H1 (cell line): Measurements from ENCODE around the gene MAD2L2. TPM values are rescaled to one million over a fixed set of nuclear protein-coding genes. Genes with fewer than 3 reads are reported as not detected.

Source experiments
- CTCF ChIA-PET: fragments of 300-600 bp; sonication (Branson Sonifier 250); formaldehyde crosslinking; loops from one replicate; lab custom pipeline; 2021; ENCODE audit not compliant: partially characterized antibody; lab: Charles Lee
- POLR2A ChIA-PET: fragments of 300-600 bp; sonication (Branson Sonifier 250); formaldehyde crosslinking; loops from one replicate; lab custom pipeline; 2021; ENCODE audit warnings: inconsistent platforms; ENCODE audit not compliant: partially characterized antibody; lab: Charles Lee
- DNase-seq, 2 experiments: peaks; one replicate each; pipeline versions ENCODE4 v3.0.0 to v3.0.0-alpha.2; 2010 to 2022; ENCODE audit warnings: low spot score in 2 of 2, low read depth in 1 of 2, mixed read lengths in 1 of 2
- FAIRE-seq: peaks from 2 replicates; lab custom pipeline; 2011; peaks lifted over from hg19 to GRCh38; lab: Jason Lieb, UNC
- H2AFZ ChIP-seq: 2 replicates; pipeline ENCODE4 v1.8.1; 2012; ENCODE audit warnings: low read length, inconsistent platforms
- H2AK5ac ChIP-seq: 2 replicates; pipeline ENCODE4 v1.6.1; 2013; ENCODE audit warnings: low read depth, low read length
- H2BK120ac ChIP-seq: replicated peaks from 2 replicates; pipeline ENCODE3; 2013; ENCODE audit warnings: low read depth, low read length, inconsistent platforms
- H2BK12ac ChIP-seq: 2 replicates; pipeline ENCODE4 v1.6.1; 2013; ENCODE audit warnings: low read depth, low read length
- H2BK15ac ChIP-seq: 2 replicates; pipeline ENCODE4 v1.6.1; 2013; ENCODE audit warnings: low read length
- H2BK20ac ChIP-seq: 2 replicates; pipeline ENCODE4 v1.6.1; 2013; ENCODE audit warnings: low read length
- H2BK5ac ChIP-seq: 2 replicates; pipeline ENCODE4 v1.6.1; 2013; ENCODE audit warnings: low read depth, low read length
- H3K14ac ChIP-seq: 2 replicates; pipeline ENCODE4 v1.6.1; 2013; ENCODE audit warnings: inconsistent platforms; ENCODE audit not compliant: insufficient read length
- H3K18ac ChIP-seq: 2 replicates; pipeline ENCODE4 v1.6.1; 2013; ENCODE audit warnings: low read length; ENCODE audit errors: extremely low read depth
- H3K23ac ChIP-seq: 2 replicates; pipeline ENCODE4 v1.6.1; 2013; ENCODE audit warnings: inconsistent platforms; ENCODE audit not compliant: insufficient read length
- H3K23me2 ChIP-seq: 2 replicates; pipeline ENCODE4 v1.6.1; 2013; ENCODE audit warnings: low read depth, low read length
- H3K27ac ChIP-seq: 2 replicates; pipeline ENCODE4 v1.6.1; 2011; ENCODE audit warnings: low read depth, low read length, inconsistent platforms
- H3K27me3 ChIP-seq, 4 experiments: replicated peaks in 1 of 4; 1 replicate in 1 of 4; 2 replicates in 3 of 4; pipeline versions ENCODE4 v1.6.1 to v1.8.1; 2011 to 2013; ENCODE audit warnings: low read length in 3 of 4, mild to moderate bottlenecking in 3 of 4, inconsistent platforms in 2 of 4, mixed read lengths in 2 of 4, moderate library complexity in 1 of 4; ENCODE audit not compliant: control insufficient read depth in 3 of 4, insufficient read depth in 3 of 4; ENCODE audit errors: extremely low read depth in 1 of 4
- H3K36me3 ChIP-seq, 4 experiments: 2 replicates each; pipeline versions ENCODE4 v1.6.1 to v1.8.1; 2011 to 2013; ENCODE audit warnings: mild to moderate bottlenecking in 4 of 4, low read length in 3 of 4, moderate library complexity in 2 of 4, control low read depth in 1 of 4, inconsistent platforms in 1 of 4; ENCODE audit not compliant: insufficient read depth in 4 of 4, control insufficient read depth in 2 of 4
- H3K4ac ChIP-seq: replicated peaks from 2 replicates; pipeline ENCODE3; 2013; ENCODE audit warnings: low read length, low read depth, mixed read lengths, inconsistent platforms; ENCODE audit not compliant: insufficient read length
- H3K4me1 ChIP-seq, 4 experiments: replicated peaks in 1 of 4; 1 replicate in 1 of 4; 2 replicates in 3 of 4; pipeline versions ENCODE4 v1.6.1 to v1.8.1; 2011 to 2013; ENCODE audit warnings: low read length in 3 of 4, inconsistent platforms in 2 of 4, mixed read lengths in 1 of 4; ENCODE audit not compliant: insufficient read depth in 4 of 4, control insufficient read depth in 3 of 4
- H3K4me2 ChIP-seq, 2 experiments: 2 replicates each; pipeline versions ENCODE4 v1.6.1 to v1.8.1; 2011 to 2013; ENCODE audit warnings: low read depth in 2 of 2, low read length in 2 of 2, control low read depth in 1 of 2, inconsistent platforms in 1 of 2, mild to moderate bottlenecking in 1 of 2; ENCODE audit not compliant: insufficient read depth in 1 of 2
- H3K4me3 ChIP-seq, 4 experiments: fragments of 200-600, 300-600 bp in 1 of 4; sonication (generic), shearing (Covaris generic), sonication (Bioruptor Twin) in 1 of 4; 2 replicates each; pipeline versions ENCODE4 v1.5.1 to v1.8.1; 2011 to 2016; ENCODE audit warnings: low read length in 4 of 4, low read depth in 3 of 4, control low read depth in 2 of 4, inconsistent platforms in 2 of 4, mild to moderate bottlenecking in 2 of 4, mixed read lengths in 1 of 4, moderate library complexity in 1 of 4; ENCODE audit not compliant: insufficient read depth in 2 of 4; ENCODE audit errors: extremely low read depth in 1 of 4
- H3K56ac ChIP-seq: replicated peaks from 2 replicates; pipeline ENCODE3; 2013; ENCODE audit warnings: low read depth, mild to moderate bottlenecking, mixed read lengths, low read length, inconsistent platforms; ENCODE audit not compliant: insufficient read length
- H3K79me1 ChIP-seq: 2 replicates; pipeline ENCODE4 v1.6.1; 2013; ENCODE audit warnings: low read depth, low read length, control low read depth
- H3K79me2 ChIP-seq, 2 experiments: 2 replicates each; pipeline versions ENCODE4 v1.6.1 to v1.8.1; 2012 to 2013; ENCODE audit warnings: low read length in 2 of 2, mild to moderate bottlenecking in 2 of 2, inconsistent platforms in 1 of 2; ENCODE audit not compliant: insufficient read depth in 2 of 2, control insufficient read depth in 1 of 2
- H3K9ac ChIP-seq, 4 experiments: replicated peaks in 1 of 4; 1 replicate in 1 of 4; 2 replicates in 3 of 4; pipeline versions ENCODE4 v1.6.1 to v1.8.1; 2011 to 2013; ENCODE audit warnings: low read depth in 3 of 4, low read length in 3 of 4, control low read depth in 2 of 4, mild to moderate bottlenecking in 2 of 4, moderate library complexity in 2 of 4, inconsistent platforms in 1 of 4; ENCODE audit errors: extremely low read depth in 1 of 4
- H3K9me3 ChIP-seq, 2 experiments: 2 replicates each; pipeline versions ENCODE4 v1.6.1 to v1.8.1; 2012 to 2013; ENCODE audit warnings: mild to moderate bottlenecking in 2 of 2, moderate library complexity in 2 of 2, control low read depth in 1 of 2, inconsistent platforms in 1 of 2, low read depth in 1 of 2, low read length in 1 of 2, mixed read lengths in 1 of 2; ENCODE audit not compliant: insufficient read depth in 2 of 2
- H4K20me1 ChIP-seq, 2 experiments: replicated peaks in 1 of 2; 2 replicates each; pipeline versions ENCODE3 to v1.8.1; 2011 to 2013; ENCODE audit warnings: inconsistent platforms in 2 of 2, low read length in 2 of 2, mild to moderate bottlenecking in 1 of 2; ENCODE audit not compliant: insufficient read depth in 2 of 2, control insufficient read depth in 1 of 2
- H4K5ac ChIP-seq: 2 replicates; pipeline ENCODE4 v1.6.1; 2013; ENCODE audit warnings: low read length, low read depth, mixed read lengths, inconsistent platforms; ENCODE audit not compliant: insufficient read length
- H4K8ac ChIP-seq: 2 replicates; pipeline ENCODE4 v1.8.0; 2013; ENCODE audit warnings: mild to moderate bottlenecking, moderate library complexity, low read length, inconsistent platforms; ENCODE audit not compliant: insufficient read depth; ENCODE audit errors: extremely low read depth
- H4K91ac ChIP-seq: replicated peaks from 2 replicates; pipeline ENCODE3; 2013; ENCODE audit warnings: low read length, mixed read lengths, inconsistent platforms; ENCODE audit not compliant: insufficient read length
- BRCA1 ChIP-seq: IDR thresholded peaks from 2 replicates; pipeline ENCODE4 v1.6.1; 2012; ENCODE audit warnings: low read depth, low read length, improper control_type of control experiment
- CREB1 ChIP-seq: IDR thresholded peaks from 2 replicates; pipeline ENCODE4 v1.6.1; 2012; ENCODE audit warnings: inconsistent platforms
- WGBS, 2 experiments: shearing (Covaris generic) in 1 of 2; methylation state at CpG; one replicate each; pipeline versions ENCODE4 v1.1.6 to v1.1.7; 2013 to 2015; ENCODE audit warnings: low lambda C conversion rate in 2 of 2, mixed read lengths in 2 of 2, inconsistent platforms in 1 of 2, low coverage in 1 of 2, missing lambda C conversion rate in 1 of 2; ENCODE audit not compliant: insufficient replicate concordance in 2 of 2, insufficient coverage in 1 of 2, insufficient read length in 1 of 2; ENCODE audit errors: extremely low coverage in 1 of 2, missing lambda C conversion rate in 1 of 2; 5-methylcytosine and 5-hydroxymethylcytosine counted together
- polyA plus RNA-seq, 7 experiments: library from polyadenylated mRNA; depleted of rRNA in 3 of 7; stranded (reverse) in 5 of 7; unstranded in 2 of 7; fragments of >200 nt in 5 of 7; fragments of 200-250 nt in 2 of 7; gene quantifications; 1 replicate in 5 of 7; 2 replicates in 1 of 7; 4 replicates in 1 of 7; pipeline versions ENCODE4 v1.2.1 to v1.2.3, GENCODE V29; 2011 to 2013; ENCODE audit warnings: missing spikeins in 2 of 7, mixed read lengths in 2 of 7
- total RNA-seq: library from RNA; stranded (reverse); fragmentation: NEBNext Ultra II Directional; extraction: Animal tissue kit (Norgen Biotek cat#: 25700); gene quantifications from 2 replicates; pipeline ENCODE4 v1.2.1, GENCODE V29; 2021

Gene MAD2L2
- total and polyA plus RNA-seq, 2 of the 8 experiments (the other 6 are each of a cell fraction or from before 2014, with no cell fraction given), result 310 to 469 TPM

DNA sequence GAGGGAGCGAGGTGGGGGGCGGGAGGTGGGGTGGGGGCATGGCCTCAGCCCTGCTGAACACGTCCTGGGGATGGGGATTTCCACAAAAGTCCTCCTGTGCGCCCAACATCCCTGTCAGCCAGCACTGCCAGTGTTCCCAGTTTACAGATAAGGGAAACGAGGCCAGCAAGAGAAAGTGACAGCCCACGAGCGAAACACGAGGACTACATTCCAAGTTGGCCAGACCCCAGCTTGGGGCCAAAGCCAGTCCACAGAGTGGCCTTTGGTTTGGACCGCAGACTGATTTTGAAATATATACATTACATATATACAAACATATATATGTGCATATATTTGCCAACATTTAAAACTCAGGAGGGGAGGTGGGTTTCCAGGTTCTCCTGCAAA is 31.7 kb downstream of the MAD2L2 start:
- no peak overlapping the region for H3K4ac ChIP-seq
- H2BK20ac ChIP-seq, result no peak overlapping the region
- H3K4me3 ChIP-seq, result no peak overlapping the region
- peaks cover 0 to 4% (median 2%) of the 10 kb centered on the region in 4 experiments; a peak in 2 of 7 replicates for H3K27me3 ChIP-seq
- H2BK5ac ChIP-seq, result no peak overlapping the region
- no peak overlapping the region for H2BK15ac ChIP-seq
- H3K14ac ChIP-seq, result no peak overlapping the region
- H3K9me3 ChIP-seq, result no peaks in the 10 kb centered on the region
- no peaks in the 10 kb centered on the region; a peak in 1 of 8 replicates for H3K36me3 ChIP-seq
- TF ChIP-seq BRCA1 (no peak), CREB1 (no peak)
- ChIA-PET POLR2A (interaction anchor here (0.9 to 3.1 kb wide), 6 partner anchors 8 to 261 kb away, joined by 3 to 14 read pairs (median 4); partner anchors contain the start of gene FBXO6), CTCF (interaction anchor here (0.5 to 3.4 kb wide), 11 partner anchors 10 to 171 kb away, joined by 3 to 14 read pairs (median 4); partner anchors contain the start of genes DISP3, FBXO6 and MAD2L2)
- H3K4me1 ChIP-seq, result peaks cover 6 to 35% (median 29%) of the 10 kb centered on the region in 4 experiments
- DNase-seq (peak in 1 of 2 experiments; percentile 49), FAIRE-seq (no peak)
- no peak overlapping the region for H2BK120ac ChIP-seq
- H2BK12ac ChIP-seq, result no peak overlapping the region
- H3K9ac ChIP-seq, result no peak overlapping the region
- H4K20me1 ChIP-seq, result peaks cover 3 to 15% of the 10 kb centered on the region in 2 experiments
- no peak overlapping the region for H3K56ac ChIP-seq
- H3K79me1 ChIP-seq, result peaks cover 3% of the 10 kb centered on the region
- peaks cover 7% of the 10 kb centered on the region; the same call in 1 of the 2 replicates for H3K23me2 ChIP-seq
- H2AK5ac ChIP-seq, result no peak overlapping the region
- peak overlapping the region in 1 of 2 experiments; percentile 46; a peak in 2 of 4 replicates for H3K4me2 ChIP-seq
- peaks cover 0 to 7% of the 10 kb centered on the region in 2 experiments; a peak in 1 of 4 replicates for H3K79me2 ChIP-seq
- H2AFZ ChIP-seq, result no peak overlapping the region
- WGBS, 2 experiments, result 73% methylated on average over 7 of the region's 9 CpGs; no CpG with 5 or more reads in 1 of the 2 experiments
- no peak overlapping the region for H4K5ac ChIP-seq
- H3K23ac ChIP-seq, result no peak overlapping the region
- no peak overlapping the region for H4K91ac ChIP-seq
- no peak overlapping the region for H3K18ac ChIP-seq
- H4K8ac ChIP-seq, result no peak overlapping the region
- H3K27ac ChIP-seq, result no peak overlapping the region
